HG02588 (cell line): ENCODE results near the gene CCDC142.
"Not testable (repeated sequence)": the region's sequence is repeated elsewhere in the genome, so short reads cannot be mapped to it uniquely, and the experiment has no call there.

Experiments
- ATAC-seq: cut with Tn5 transposase; IDR thresholded peaks from one replicate; pipeline ENCODE4 v1.9.1; 2021; ENCODE audit warnings: mild to moderate bottlenecking, moderate library complexity; ENCODE audit not compliant: unreplicated experiment

Gene CCDC142

DNA sequence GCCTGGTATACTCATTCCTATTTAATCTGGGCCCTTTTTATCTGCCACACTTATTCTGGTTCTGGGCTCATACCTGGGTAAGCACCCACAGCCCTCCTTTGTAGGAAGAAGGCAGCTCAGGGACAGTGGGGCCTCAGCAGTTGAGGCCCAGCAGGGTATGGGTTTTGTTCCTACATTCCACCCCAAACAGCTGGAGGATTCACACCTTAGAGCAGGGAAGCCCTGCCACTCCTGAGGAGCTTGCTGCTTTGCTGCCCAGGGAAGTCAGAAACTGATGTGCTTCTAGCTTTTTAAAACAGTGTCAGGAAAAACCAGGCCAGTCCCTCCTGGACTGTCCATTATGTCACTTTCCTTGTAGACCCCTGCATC is 17.8 kb upstream of the CCDC142 start:
- ATAC-seq: no peak

- no peak for ATAC-seq
Observed at GRCh38 chr2:74499940-74500577, 17.3 kb upstream of the CCDC142 start.

- ATAC-seq: no peak
Observed at GRCh38 chr2:74499267-74499939, 16.6 kb upstream of the CCDC142 start, which contains the start of gene LBX2. Gene LBX2, minus strand, starts transcription at chr2:74499603. Its CDS starts 66 bp downstream, at chr2:74499537.

GRCh38 chr2:74498500-74499266 is 15.9 kb upstream of the CCDC142 start:
- ATAC-seq: no peak

DNA sequence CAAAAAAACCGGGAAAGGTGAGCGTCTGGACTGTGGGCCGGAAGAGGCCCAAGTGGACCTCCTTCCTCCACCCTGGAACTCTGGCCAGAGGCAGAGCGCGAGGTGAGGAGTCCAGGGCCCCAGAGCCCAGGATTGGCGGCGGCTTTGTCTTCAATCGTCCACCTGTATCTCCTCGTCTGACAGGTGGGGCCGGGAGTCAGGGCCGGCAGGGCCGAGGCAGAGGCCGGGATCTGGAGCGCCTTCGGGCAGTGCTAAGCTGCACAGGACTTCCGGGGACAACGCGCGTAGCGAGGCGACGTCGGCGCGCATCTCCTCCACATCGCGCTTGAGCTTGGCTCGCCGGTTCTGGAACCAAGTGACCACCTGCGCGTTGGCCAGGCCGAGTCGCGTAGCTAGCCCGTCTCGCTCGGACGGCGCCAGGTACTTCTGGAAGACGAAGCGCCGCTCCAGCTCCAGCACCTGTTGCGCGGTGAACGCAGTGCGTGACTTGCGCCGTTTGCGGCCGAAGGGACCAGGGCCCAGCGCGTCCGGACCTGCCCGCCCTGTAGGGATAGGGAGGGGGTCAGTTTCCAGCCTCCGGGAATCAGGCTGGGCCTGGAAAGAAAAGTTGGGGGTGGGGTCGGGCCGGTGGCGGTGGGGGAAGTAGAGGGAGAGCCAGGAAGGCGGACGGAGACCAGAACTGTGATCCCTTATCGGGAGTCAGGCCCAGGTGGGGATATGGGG is 15.1 kb upstream of the CCDC142 start:
- ATAC-seq: no peak

- no peak for ATAC-seq
Observed at GRCh38 chr2:74496997-74497776, 14.4 kb upstream of the CCDC142 start.

- no peak for ATAC-seq
Observed at GRCh38 chr2:74495440-74495839, 12.6 kb upstream of the CCDC142 start.

- ATAC-seq: no peak
Observed at GRCh38 chr2:74493546-74493945, 10.7 kb upstream of the CCDC142 start.

- ATAC-seq: no peak
Observed at GRCh38 chr2:74491648-74492544, 9.1 kb upstream of the CCDC142 start.

- no peak for ATAC-seq
Observed at GRCh38 chr2:74489906-74490305, 7.1 kb upstream of the CCDC142 start.

DNA sequence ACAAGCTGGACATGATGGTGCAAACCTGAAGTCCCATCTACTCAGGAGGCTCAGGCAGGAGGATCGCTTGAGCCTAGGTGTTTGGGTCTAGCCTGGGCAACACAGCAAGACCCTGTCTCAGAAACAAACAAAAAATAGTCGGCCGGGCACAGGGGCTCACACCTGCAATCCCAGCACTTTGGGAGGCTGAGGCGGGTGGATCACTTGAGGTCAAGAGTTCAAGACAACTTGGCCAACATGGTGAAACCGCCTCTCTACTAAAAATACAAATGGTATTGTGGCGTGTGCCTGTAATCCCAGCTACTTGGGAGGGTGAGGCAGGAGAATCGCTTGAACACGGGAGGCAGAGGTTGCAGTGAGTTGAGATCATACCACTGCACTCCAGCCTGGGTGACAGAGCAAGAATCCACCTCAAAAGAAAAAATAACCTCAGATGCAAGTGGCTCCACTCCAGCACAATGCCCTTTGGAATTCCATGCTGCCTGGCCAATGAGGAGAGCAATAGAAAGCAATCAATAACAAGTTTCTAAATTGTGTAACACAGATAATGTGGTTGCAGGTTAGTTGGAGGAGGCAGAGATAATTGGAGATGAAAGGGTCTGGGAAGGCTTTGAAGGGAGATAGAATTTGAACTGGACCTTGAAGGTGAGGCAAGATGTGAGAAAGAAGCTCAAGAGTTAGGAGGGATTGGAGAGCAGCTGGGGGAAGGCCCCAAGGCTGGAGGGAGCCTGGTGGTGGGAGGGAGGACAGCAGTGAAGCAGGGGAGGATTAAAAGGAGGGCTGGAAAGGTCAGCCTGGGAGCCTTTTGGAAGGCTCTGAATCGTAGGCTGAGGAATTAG is 6.1 kb upstream of the CCDC142 start:
- no peak for ATAC-seq

- no peak for ATAC-seq
Observed at GRCh38 chr2:74486141-74486540, 3.3 kb upstream of the CCDC142 start.

DNA sequence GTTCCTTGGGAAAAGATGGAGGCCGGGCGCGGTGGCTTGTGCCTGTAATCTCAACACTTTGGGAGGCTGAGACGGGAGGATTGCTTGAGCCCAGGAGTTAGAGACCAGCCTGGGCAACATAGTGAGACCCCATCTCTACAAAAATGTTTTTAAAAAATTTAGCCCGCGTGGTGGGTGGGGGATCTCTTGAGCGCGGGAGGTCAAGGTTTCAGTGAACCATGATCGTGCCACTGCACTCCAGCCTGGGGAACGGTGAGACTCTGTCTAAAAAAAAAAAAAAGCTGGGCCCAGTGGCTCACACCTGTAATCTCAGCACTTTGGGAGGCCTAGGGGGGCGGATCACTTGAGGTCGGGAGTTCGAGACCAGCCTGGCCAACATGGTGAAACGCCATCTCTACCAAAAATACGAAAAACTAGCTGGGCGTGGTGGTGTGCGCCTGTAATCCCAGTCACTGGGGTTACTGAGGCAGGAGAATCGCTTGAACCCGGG is 922 bp upstream of the CCDC142 start:
- not testable (repeated sequence) for ATAC-seq

DNA sequence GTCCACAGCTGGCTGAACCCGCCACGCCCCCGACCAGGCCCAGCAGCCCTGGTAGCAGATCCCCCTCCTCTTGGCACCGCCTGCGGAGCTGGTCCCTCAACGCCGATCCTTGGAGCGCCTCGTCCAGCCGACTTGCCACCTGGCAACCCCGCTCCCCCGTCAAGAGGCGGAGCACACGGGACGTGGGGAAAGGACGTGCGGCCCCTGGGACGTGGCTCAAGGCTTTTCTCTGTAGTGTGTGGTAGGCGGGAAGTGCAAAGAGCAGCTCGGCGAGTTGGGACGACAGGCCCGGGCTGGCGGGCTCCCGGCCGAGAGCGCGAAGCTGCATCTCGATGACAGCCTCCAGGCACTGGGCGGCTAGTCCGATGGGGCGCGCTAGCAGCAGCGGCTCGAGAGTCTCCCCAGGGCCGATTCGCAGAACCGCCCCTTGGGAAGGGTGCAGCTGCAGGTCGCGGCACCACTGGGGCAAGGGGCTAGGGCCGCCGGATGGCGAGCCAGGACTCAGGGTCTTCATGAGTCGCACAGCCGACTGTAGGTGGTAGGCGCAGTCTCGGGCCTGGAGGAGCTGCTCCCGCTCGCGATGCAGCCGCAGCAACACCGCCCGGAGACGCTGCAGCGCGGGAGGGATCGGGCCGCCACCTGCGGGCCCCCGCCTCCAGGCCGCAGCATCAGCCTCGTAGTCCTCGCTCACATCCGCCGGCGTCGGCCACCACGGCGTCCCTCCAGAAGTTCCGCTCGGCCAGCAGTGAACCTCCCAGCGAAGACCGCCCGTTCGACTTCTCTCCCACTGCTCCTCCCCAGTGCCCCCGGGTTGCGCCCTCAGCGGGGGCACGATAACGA is 617 bp downstream of the CCDC142 start:
- ATAC-seq: peak; percentile 42

DNA sequence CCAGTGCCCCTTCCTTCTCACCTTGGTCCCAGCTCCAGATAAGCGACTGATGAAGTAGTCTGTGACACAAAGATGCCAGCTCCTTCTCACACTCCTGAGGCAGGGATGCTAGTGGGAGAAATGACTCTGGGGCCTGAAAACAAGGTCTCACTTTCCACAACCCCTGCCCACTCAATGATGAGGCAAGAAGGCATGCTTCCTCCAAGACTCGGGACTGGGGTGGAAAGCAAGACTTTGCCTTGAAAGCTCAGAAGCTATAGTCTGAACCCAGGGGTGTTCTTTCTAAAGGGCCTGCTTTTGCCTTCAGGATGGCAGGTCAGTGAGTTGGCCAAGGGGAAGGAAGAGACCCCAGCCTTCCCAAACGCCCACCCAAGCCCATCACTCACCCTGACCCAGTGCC is 1.4 kb downstream of the CCDC142 start:
- ATAC-seq: no peak

GRCh38 chr2:74474899-74475298 is 7.9 kb downstream of the CCDC142 start:
- ATAC-seq: no peak

GRCh38 chr2:74474481-74474880 is 8.3 kb downstream of the CCDC142 start:
- no peak for ATAC-seq

DNA sequence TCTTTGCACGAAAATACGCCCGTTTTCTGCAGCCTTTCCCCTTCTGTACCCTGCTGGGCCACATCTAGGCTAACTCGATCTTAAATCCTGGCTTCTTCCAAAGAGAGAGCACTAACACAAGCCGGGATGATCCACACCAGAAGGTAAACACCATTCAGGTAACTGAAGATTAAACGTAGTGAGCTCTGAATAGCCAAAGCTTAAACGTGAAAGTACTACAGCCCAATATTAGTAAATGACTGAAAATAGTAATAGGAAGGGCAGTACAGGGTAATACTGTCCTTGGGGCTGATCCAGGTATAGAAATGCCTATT is 9.9 kb downstream of the CCDC142 start:
- ATAC-seq: no peak
